T47D (cell line): ENCODE results near the gene KATNAL1.
"Not testable (repeated sequence)": the region's sequence is repeated elsewhere in the genome, so short reads cannot be mapped to it uniquely, and the experiment has no call there.

ENCODE experiments used
- DNase-seq, 2 experiments: peaks; one replicate each; pipeline versions ENCODE4 v3.0.0 to v3.0.0-alpha.2; 2011 to 2012; ENCODE audit warnings: low read depth in 1 of 2, low spot score in 1 of 2
- JUND ChIP-seq: IDR thresholded peaks from 2 replicates; pipeline ENCODE4 v1.6.1; 2012; ENCODE audit warnings: low read depth
- in situ Hi-C: cut with HindIII; loops from 2 replicates; pipeline ENCODE4 v1.10.0; 2016; ENCODE audit warnings: low sequenced_read_pairs, low pct_unique_long_range_greater_than_20kb

KATNAL1 gene

GRCh38 chr13:30303269-30303668 is 4.1 kb downstream of the KATNAL1 start:
- no peak for DNase-seq
- in situ Hi-C loops, result no loop called here
- no peak for TF ChIP-seq JUND

GRCh38 chr13:30301827-30302226 is 5.5 kb downstream of the KATNAL1 start:
- TF ChIP-seq JUND, result no peak
- in situ Hi-C loops, result no loop called here
- DNase-seq, result no peak

GRCh38 chr13:30300596-30300995 is 6.8 kb downstream of the KATNAL1 start:
- TF ChIP-seq JUND, result no peak
- no peak for DNase-seq
- in situ Hi-C loops, result no loop called here

- DNase-seq, result no peak
- TF ChIP-seq JUND, result no peak
- in situ Hi-C loops, result no loop called here
These were observed 7.6 kb downstream of the KATNAL1 start for GRCh38 chr13:30299786-30300185.

- TF ChIP-seq JUND, result no peak
- DNase-seq, result no peak
- in situ Hi-C loops, result no loop called here
These were observed 12.2 kb downstream of the KATNAL1 start for GRCh38 chr13:30295116-30295515.

GRCh38 chr13:30294004-30294403 is 13.3 kb downstream of the KATNAL1 start:
- TF ChIP-seq JUND, result no peak
- in situ Hi-C loops, result no loop called here
- DNase-seq, result no peak

- in situ Hi-C loops, result no loop called here
- no peak for DNase-seq
These were observed 15.0 kb downstream of the KATNAL1 start for GRCh38 chr13:30292325-30292724.

GRCh38 chr13:30290812-30291436 is 16.4 kb downstream of the KATNAL1 start:
- DNase-seq, result no peak
- in situ Hi-C loops, result no loop called here
- no peak for TF ChIP-seq JUND

More at GRCh38 chr13:30292325-30292724, 15.0 kb downstream of the KATNAL1 start:
- no peak for TF ChIP-seq JUND

- in situ Hi-C loops, result no loop called here
- TF ChIP-seq JUND, result no peak
- DNase-seq, result no peak
These were observed 17.8 kb downstream of the KATNAL1 start for GRCh38 chr13:30289533-30289932.

- in situ Hi-C loops, DNase-seq: not testable (repeated sequence)
These were observed 21.3 kb downstream of the KATNAL1 start for GRCh38 chr13:30286059-30286458.

GRCh38 chr13:30276178-30276577 is 31.2 kb downstream of the KATNAL1 start:
- DNase-seq, result no peak
- in situ Hi-C loops, result no loop called here
- no peak for TF ChIP-seq JUND

- DNase-seq, result no peak
- TF ChIP-seq JUND, result no peak
- in situ Hi-C loops, result no loop called here
These were observed 33.3 kb downstream of the KATNAL1 start for GRCh38 chr13:30274083-30274482.

- in situ Hi-C loops, DNase-seq: not testable (repeated sequence)
These were observed 37.3 kb downstream of the KATNAL1 start for GRCh38 chr13:30270035-30270434.

GRCh38 chr13:30268673-30269072 is 38.7 kb downstream of the KATNAL1 start:
- in situ Hi-C loops, result no loop called here
- no peak for DNase-seq
- TF ChIP-seq JUND, result no peak
